Coronary artery (tissue), 2 donors: ENCODE results near the gene LGR4.

Source experiments
- DNase-seq: peaks from one replicate; pipeline ENCODE4 v3.0.0-alpha.2; 2017; ENCODE audit warnings: low spot score
- H3K27ac ChIP-seq, 2 donors: fragments of 200-600 bp; sonication (generic); one replicate each; pipeline ENCODE4 v1.5.1; 2016 to 2019
- H3K4me3 ChIP-seq: fragments of 200-600 bp; sonication (generic); 2 replicates; pipeline ENCODE4 v1.5.1; 2016; ENCODE audit warnings: mild to moderate bottlenecking, moderate library complexity
- TF ChIP-seq, protein P1 (sequence below): fragments of 200-600 bp; sonication (generic); IDR thresholded peaks from one replicate; pipeline ENCODE4 v1.5.1; 2019; ENCODE audit warnings: antibody characterized with exemption

LGR4 gene

DNA sequence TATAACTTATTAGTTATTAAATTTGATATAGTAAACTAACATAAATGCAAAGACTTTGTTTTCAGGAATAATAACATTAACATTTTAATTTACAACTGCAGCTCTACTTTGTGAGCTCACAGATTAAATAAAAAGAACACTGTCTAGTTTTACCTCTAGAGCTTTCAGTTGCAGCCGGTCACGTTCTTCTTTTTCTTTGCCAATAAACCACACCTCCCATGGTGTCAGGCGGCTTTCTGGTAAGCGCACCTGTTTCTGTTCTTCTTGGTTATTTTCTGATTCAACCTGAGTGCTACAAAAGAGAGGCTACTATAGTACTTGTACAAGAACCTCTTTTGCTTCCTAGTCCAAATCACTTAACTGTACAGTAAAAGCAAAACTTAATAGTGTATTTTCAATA lies 115.3 kb downstream of the LGR4 start:
- H3K27ac ChIP-seq: no peak overlapping the region
- no peak for DNase-seq
- TF ChIP-seq, protein P1, sequence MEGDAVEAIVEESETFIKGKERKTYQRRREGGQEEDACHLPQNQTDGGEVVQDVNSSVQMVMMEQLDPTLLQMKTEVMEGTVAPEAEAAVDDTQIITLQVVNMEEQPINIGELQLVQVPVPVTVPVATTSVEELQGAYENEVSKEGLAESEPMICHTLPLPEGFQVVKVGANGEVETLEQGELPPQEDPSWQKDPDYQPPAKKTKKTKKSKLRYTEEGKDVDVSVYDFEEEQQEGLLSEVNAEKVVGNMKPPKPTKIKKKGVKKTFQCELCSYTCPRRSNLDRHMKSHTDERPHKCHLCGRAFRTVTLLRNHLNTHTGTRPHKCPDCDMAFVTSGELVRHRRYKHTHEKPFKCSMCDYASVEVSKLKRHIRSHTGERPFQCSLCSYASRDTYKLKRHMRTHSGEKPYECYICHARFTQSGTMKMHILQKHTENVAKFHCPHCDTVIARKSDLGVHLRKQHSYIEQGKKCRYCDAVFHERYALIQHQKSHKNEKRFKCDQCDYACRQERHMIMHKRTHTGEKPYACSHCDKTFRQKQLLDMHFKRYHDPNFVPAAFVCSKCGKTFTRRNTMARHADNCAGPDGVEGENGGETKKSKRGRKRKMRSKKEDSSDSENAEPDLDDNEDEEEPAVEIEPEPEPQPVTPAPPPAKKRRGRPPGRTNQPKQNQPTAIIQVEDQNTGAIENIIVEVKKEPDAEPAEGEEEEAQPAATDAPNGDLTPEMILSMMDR: no peak
- H3K4me3 ChIP-seq: no peak overlapping the region

GRCh38 chr11:27356624-27357222 lies 115.9 kb downstream of the LGR4 start:
- TF ChIP-seq, protein P1: no peak
- DNase-seq: no peak
- Histone ChIP-seq H3K4me3 (no peak overlapping the region), H3K27ac (no peak overlapping the region)

DNA sequence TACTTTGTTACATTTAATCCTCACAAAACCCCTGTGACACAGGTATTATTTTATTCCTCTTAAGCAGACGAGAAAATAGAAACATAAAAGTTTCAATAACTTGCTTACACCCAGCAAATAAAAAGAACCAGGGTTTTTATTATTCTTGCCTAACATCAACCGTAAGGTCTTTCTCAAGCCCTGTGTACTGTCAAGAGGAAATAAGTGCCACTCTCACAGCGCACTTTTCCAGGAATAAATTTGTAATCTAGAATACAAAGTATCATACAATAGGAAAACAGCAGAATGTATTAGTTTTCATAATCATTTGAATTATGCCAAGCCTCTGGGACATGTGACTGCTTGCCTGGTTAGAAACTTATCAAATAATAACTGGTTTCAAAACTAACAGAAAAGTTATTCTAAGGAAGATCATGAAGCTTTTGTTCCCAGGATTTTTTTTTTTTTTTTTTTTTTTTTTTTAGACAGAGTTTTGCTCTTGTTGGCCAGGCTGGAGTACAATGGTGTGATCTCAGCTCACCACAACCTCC lies 117.0 kb downstream of the LGR4 start:
- TF ChIP-seq, protein P1: no peak
- no peak overlapping the region for H3K4me3 ChIP-seq
- no peak overlapping the region for H3K27ac ChIP-seq
- DNase-seq: no peak

- H3K27ac ChIP-seq: no peak overlapping the region
- TF ChIP-seq, protein P1: no peak
These were observed 118.1 kb downstream of the LGR4 start for GRCh38 chr11:27354359-27354965.

GRCh38 chr11:27353593-27354358 lies 118.8 kb downstream of the LGR4 start:
- no peak overlapping the region for H3K27ac ChIP-seq
- no peak for DNase-seq
- TF ChIP-seq, protein P1: no peak
- no peak overlapping the region for H3K4me3 ChIP-seq

More at GRCh38 chr11:27354359-27354965, 118.1 kb downstream of the LGR4 start:
- no peak for DNase-seq
- H3K4me3 ChIP-seq: no peak overlapping the region

- no peak overlapping the region for H3K27ac ChIP-seq
- TF ChIP-seq, protein P1: no peak
- no peak for DNase-seq
- no peak overlapping the region for H3K4me3 ChIP-seq
These were observed 119.8 kb downstream of the LGR4 start for GRCh38 chr11:27352781-27353180.
